Measurements from ENCODE around the gene SOX2.

- no peak for TF ChIP-seq YY1 (IDR thresholded peaks at IDR 0.05; ENCODE audit: insufficient read depth, insufficient read length)
- no peak for TF ChIP-seq SUZ12 (IDR thresholded peaks at IDR 0.05; ENCODE audit: extremely low read depth, insufficient read depth, insufficient read length)
- no peak for TF ChIP-seq ZNF274 (IDR thresholded peaks at IDR 0.05; ENCODE audit: low read depth, low read length)
These were observed 7.5 kb downstream of the SOX2 start for GRCh38 chr3:181718987-181719911.
